Mononuclear cell (primary cell): Measurements from ENCODE around the gene S100A2. TPM values are rescaled to one million over a fixed set of nuclear protein-coding genes. Genes with fewer than 3 reads are reported as not detected.

Source experiments
- H3K27me3 ChIP-seq: 2 replicates; pipeline ENCODE4 v1.6.0; 2011; ENCODE audit warnings: low read length, control low read depth; ENCODE audit not compliant: insufficient read depth
- H3K4me1 ChIP-seq: 2 replicates; pipeline ENCODE4 v1.5.1; 2011; ENCODE audit warnings: mild to moderate bottlenecking, low read length, control low read depth; ENCODE audit not compliant: insufficient read depth
- H3K4me3 ChIP-seq: 2 replicates; pipeline ENCODE4 v1.5.1; 2011; ENCODE audit warnings: mild to moderate bottlenecking, low read length, moderate library complexity
- H3K9me3 ChIP-seq: 2 replicates; pipeline ENCODE4 v1.5.1; 2011; ENCODE audit warnings: low read depth, mild to moderate bottlenecking, control low read depth, low read length
- total RNA-seq: library from RNA; depleted of rRNA; stranded (reverse); fragments of >200 nt; gene quantifications from one replicate; pipeline ENCODE4 v1.2.3, GENCODE V29; 2012

The S100A2 gene
- total RNA-seq, 1 donor, result 0.21 TPM

GRCh38 chr1:153546796-153547559, 18.7 kb downstream of the S100A2 start:
- Histone ChIP-seq H3K9me3 (no peaks in the 10 kb centered on the region), H3K4me1 (peaks cover 96% of the 10 kb centered on the region), H3K27me3 (no peaks in the 10 kb centered on the region), H3K4me3 (no peak overlapping the region)

DNA sequence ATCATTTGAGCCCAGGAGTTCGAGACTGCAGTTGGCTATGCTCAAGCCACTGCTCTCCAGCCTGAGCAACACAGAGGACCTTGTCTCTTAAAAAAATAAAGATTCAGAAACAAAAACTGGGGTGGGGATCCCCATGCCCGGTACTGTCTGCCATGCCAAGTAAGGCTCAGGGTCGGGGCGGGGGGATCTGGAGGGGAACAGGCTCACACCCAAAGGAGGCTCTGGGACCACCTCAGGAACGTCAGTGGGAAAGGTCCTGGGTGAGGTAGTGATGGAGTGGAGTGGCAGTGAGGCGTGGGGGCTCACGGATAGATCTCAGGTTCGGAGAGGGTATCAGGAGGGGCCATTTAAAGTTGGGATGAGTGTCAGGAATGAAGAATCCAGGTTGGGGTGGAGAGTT, 19.3 kb downstream of the S100A2 start:
- Histone ChIP-seq H3K4me1 (peaks cover 99% of the 10 kb centered on the region), H3K27me3 (no peaks in the 10 kb centered on the region), H3K9me3 (no peaks in the 10 kb centered on the region), H3K4me3 (peak overlapping the region; percentile 82)

GRCh38 chr1:153545067-153546055, 20.3 kb downstream of the S100A2 start, which contains the start of gene S100A4:
Gene S100A4, minus strand, starts transcription at chr1:153545806. Its CDS starts 1,012 bp downstream, at chr1:153544794.
- H3K27me3 ChIP-seq, result no peaks in the 10 kb centered on the region
- no peaks in the 10 kb centered on the region for H3K9me3 ChIP-seq
- H3K4me3 ChIP-seq, result peak within 1 kb of the TSS; percentile 82
- H3K4me1 ChIP-seq, result peaks cover 99% of the 10 kb centered on the region

DNA sequence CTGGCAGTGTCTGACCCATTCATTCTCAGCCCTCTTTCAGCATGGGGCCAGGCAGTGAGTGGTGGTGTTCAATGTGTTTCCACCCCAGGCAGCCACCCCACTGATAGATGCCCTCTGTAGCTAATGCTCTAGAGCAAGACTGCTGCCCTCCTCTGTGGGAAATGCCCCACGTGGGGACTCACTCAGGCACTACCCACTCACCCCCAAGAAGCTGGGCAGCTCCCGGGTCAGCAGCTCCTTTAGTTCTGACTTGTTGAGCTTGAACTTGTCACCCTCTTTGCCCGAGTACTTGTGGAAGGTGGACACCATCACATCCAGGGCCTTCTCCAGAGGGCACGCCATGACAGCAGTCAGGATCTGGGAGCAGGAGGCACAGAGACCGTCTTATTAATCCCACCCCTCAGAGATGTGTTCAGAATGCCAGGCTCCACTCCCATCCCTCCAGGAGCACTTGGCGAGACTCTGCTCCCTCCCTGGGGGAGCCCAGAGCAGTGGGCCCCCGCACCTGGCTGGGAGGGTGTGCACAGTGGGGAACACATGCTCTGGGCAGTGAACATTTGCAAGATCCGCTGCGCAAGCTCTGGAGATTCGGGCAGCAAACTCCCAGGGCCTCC, 21.1 kb downstream of the S100A2 start:
- Histone ChIP-seq H3K9me3 (no peaks in the 10 kb centered on the region), H3K4me3 (peak overlapping the region; percentile 82), H3K4me1 (peaks cover 100% of the 10 kb centered on the region), H3K27me3 (no peaks in the 10 kb centered on the region)

DNA sequence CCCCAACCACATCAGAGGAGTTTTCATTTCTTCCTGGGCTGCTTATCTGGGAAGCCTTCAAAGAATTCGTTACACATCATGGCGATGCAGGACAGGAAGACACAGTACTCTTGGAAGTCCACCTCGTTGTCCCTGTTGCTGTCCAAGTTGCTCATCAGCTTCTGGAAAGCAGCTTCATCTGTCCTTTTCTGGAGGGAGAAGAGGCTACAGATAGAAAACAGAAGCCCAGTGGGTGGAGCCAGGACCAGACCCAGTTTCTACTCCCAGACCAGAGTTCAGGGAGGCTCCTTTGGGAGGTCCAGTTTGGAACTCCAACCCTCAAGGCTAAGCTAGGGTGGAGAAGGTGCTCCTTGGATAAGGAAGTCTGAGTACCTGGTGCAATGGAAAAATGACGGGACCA, 21.9 kb downstream of the S100A2 start:
- Histone ChIP-seq H3K4me3 (peak overlapping the region; percentile 6), H3K27me3 (no peaks in the 10 kb centered on the region), H3K9me3 (no peaks in the 10 kb centered on the region), H3K4me1 (peaks cover 94% of the 10 kb centered on the region)

DNA sequence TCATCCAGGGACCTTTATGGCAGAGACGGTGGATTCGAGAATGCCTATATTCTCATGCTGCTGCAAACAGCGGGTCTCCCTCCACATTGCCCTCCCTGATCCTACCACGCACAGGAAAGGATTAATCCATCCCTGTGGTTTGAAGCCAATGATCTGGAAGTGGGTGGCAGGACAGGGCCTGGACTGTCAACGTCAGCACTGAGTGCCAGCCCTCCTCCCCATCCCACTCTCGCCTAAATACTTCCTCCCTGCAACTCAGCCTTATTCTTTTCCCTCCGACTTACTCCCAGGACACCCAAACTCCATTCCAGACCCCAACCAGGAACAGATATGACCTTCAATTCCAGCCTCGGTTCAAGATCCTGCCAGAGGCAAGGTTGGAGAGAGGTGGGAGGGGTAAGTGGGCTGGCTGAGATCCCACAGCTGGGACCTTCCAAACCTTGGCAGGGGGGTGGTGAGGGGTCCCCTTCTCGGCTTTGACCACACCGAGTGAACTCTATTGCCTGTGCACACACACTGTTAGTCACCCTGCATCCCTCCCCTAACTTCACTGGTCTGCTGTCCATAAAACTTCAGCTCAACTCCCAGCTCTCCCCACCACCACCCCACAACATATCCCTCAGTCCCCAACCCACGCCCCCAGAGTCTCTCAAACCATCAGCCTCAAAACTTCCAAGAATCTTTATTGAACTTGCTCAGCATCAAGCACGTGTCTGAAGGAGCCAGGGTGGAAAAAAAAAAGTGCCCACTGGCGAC, 22.5 kb downstream of the S100A2 start:
- no peak overlapping the region for H3K4me3 ChIP-seq
- H3K4me1 ChIP-seq, result peaks cover 92% of the 10 kb centered on the region
- H3K27me3 ChIP-seq, result no peaks in the 10 kb centered on the region
- no peaks in the 10 kb centered on the region for H3K9me3 ChIP-seq

DNA sequence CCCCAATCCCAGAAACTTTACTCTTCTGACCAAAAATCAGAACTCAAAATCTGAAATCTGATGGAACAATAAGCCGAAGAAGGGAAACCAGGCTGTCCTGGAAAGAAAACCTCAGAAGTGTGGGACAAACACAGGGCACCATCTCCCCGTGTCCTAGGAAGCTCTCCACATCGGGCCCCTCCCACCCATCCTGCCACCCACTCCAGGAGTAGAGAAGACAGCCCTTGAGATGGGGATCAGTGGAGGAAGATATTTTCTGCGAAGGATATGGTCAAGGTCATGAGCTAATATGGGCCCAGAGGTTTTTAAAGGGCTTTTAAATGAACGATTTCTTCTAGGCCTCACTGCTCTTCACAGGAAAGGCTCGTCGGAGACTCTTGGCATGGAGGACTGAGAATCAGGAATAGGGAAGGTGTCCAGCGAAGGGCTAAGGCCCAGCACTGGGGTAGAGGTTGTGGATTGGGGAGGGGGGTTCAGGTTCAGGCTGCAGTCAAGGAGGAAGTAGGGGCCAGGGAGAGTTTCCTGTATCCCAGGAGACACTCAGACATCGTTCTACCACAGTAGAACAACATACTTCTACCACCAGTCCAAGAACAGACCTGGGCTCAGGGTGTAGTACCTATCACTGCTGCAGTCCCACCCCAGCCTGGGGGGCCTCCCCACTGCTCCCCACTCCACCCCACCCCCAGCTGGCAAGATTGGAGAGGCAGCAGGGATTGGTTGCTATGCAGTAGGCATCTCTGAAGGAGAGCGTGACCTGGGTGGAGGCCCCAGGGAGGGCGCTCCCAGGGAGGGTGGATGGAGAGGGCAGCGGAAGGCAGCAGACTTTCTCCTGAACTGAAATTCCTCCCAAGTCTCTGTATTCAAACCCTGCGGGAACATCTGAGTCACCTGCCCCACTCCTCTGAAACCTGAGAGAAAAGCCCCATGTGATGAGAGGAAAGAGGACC, 23.7 kb downstream of the S100A2 start:
- no peaks in the 10 kb centered on the region for H3K27me3 ChIP-seq
- H3K4me1 ChIP-seq, result peaks cover 81% of the 10 kb centered on the region
- no peaks in the 10 kb centered on the region for H3K9me3 ChIP-seq
- no peak overlapping the region for H3K4me3 ChIP-seq

GRCh38 chr1:153540394-153541361, 25.0 kb downstream of the S100A2 start, which contains the start of gene S100A5:
Gene S100A5, minus strand, starts transcription at chr1:153540934. Its CDS starts 743 bp downstream, at chr1:153540191.
- H3K4me1 ChIP-seq, result peaks cover 78% of the 10 kb centered on the region

GRCh38 chr1:153539395-153540093, 26.1 kb downstream of the S100A2 start:
- Histone ChIP-seq H3K9me3 (no peaks in the 10 kb centered on the region), H3K4me3 (no peak overlapping the region), H3K4me1 (peaks cover 78% of the 10 kb centered on the region), H3K27me3 (no peaks in the 10 kb centered on the region)

More at GRCh38 chr1:153540394-153541361, 25.0 kb downstream of the S100A2 start, which contains the start of gene S100A5:
- H3K9me3 ChIP-seq, result no peaks in the 10 kb centered on the region
- no peaks in the 10 kb centered on the region for H3K27me3 ChIP-seq
- no peak within 1 kb of the TSS for H3K4me3 ChIP-seq

GRCh38 chr1:153538315-153538821, 27.3 kb downstream of the S100A2 start:
- H3K4me1 ChIP-seq, result peaks cover 78% of the 10 kb centered on the region
- H3K4me3 ChIP-seq, result no peak overlapping the region
- H3K27me3 ChIP-seq, result no peaks in the 10 kb centered on the region
- no peaks in the 10 kb centered on the region for H3K9me3 ChIP-seq

DNA sequence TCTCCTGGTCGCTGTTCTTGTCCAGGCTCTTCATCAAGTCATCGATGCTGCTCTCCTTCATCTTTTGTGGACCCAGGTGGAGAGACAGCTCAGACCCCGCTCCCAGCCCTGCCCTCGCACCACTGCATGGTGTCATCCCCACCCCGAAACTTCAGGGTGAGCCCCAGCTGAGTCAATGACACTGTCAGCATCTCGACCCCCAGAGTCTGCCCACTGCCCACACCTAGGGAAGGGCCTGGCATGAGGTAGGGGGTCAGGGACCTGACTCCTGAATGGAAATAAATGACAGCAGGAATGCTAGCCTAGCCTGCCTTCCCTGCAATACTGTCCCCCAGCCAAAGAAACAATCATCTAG, 28.3 kb downstream of the S100A2 start:
- no peaks in the 10 kb centered on the region for H3K9me3 ChIP-seq
- peaks cover 78% of the 10 kb centered on the region for H3K4me1 ChIP-seq
- H3K27me3 ChIP-seq, result no peaks in the 10 kb centered on the region
- H3K4me3 ChIP-seq, result no peak overlapping the region
